K562 (cell line): ENCODE data around the gene WBP1. TPM values are rescaled to one million over a fixed set of nuclear protein-coding genes. Genes with fewer than 3 reads are reported as not detected.

Source experiments
- ATAC-seq: fragments of 200-7000 bp; cut with Tn5 transposase; 3 replicates; pipeline ENCODE4 v1.9.1; 2020; ENCODE audit warnings: moderate library complexity
- BruUV-seq: library from RNA; stranded (reverse); fragments of 400-500 nt; replicated peaks from 2 replicates; lab custom pipeline; 2021; lab: Mats Ljungman, UMichigan
- CTCF ChIA-PET: fragments of 300-600 bp; formaldehyde crosslinking; extraction: SDS; loops from one replicate; lab custom pipeline; 2021; ENCODE audit warnings: low intra/inter-chr PET ratio; lab: Yijun Ruan, JAX
- POLR2A ChIA-PET: fragments of 300-600, 350-650 bp; sonication (Branson Sonifier 250); formaldehyde crosslinking; extraction: SDS; loops from one replicate; lab custom pipeline; 2021; ENCODE audit warnings: antibody characterized with exemption, inconsistent platforms; lab: Yijun Ruan, JAX
- DNase-seq, 4 experiments: peaks; one replicate each; pipeline versions ENCODE4 v3.0.0 to v3.0.0-alpha.2; 2011 to 2018; ENCODE audit warnings: low spot score in 3 of 4, mixed read lengths in 3 of 4; ENCODE audit errors: extremely low read depth in 1 of 4
- FAIRE-seq: peaks from 2 replicates; lab custom pipeline; 2011; peaks lifted over from hg19 to GRCh38; lab: Jason Lieb, UNC
- H2AFZ ChIP-seq: 2 replicates; pipeline ENCODE4 v1.6.0; 2011; ENCODE audit warnings: low read depth, low read length, control low read depth, inconsistent platforms
- H3K27ac ChIP-seq: fragments of 200-600 bp; 3 replicates; pipeline ENCODE4 v1.8.0; 2011; ENCODE audit warnings: low read depth, mild to moderate bottlenecking, control low read depth, inconsistent platforms, low read length, moderate library complexity, mixed read lengths; ENCODE audit errors: extremely low read depth
- H3K27me3 ChIP-seq, 2 experiments: fragments of 300-600 bp in 1 of 2; 2 replicates in 1 of 2; 3 replicates in 1 of 2; pipeline versions ENCODE4 v1.6.0 to v1.8.0; 2011; ENCODE audit warnings: inconsistent platforms in 2 of 2, low read length in 2 of 2, mild to moderate bottlenecking in 1 of 2, mixed read lengths in 1 of 2, moderate library complexity in 1 of 2; ENCODE audit not compliant: control insufficient read depth in 2 of 2, insufficient read depth in 2 of 2
- H3K36me3 ChIP-seq: fragments of 300-600 bp; 3 replicates; pipeline ENCODE4 v1.8.0; 2011; ENCODE audit warnings: mild to moderate bottlenecking, low read length, inconsistent platforms; ENCODE audit not compliant: control insufficient read depth, insufficient read depth
- H3K4me1 ChIP-seq, 2 experiments: fragments of 200-600 bp in 1 of 2; replicated peaks in 1 of 2; 2 replicates in 1 of 2; 3 replicates in 1 of 2; pipeline versions ENCODE4 v1.5.1 to v1.8.0; 2011; ENCODE audit warnings: inconsistent platforms in 2 of 2, low read length in 2 of 2, mild to moderate bottlenecking in 1 of 2, mixed read lengths in 1 of 2, moderate library complexity in 1 of 2; ENCODE audit not compliant: control insufficient read depth in 2 of 2, insufficient read depth in 2 of 2
- H3K4me2 ChIP-seq: 2 replicates; pipeline ENCODE4 v1.6.1; 2011; ENCODE audit warnings: low read length, control low read depth, inconsistent platforms, mixed read lengths; ENCODE audit not compliant: insufficient read depth
- H3K4me3 ChIP-seq: fragments of 200-600 bp; sonication (generic), shearing (Covaris generic); 2 replicates; pipeline ENCODE4 v1.5.1; 2016; ENCODE audit warnings: control low read depth, inconsistent platforms
- H3K79me2 ChIP-seq: fragments of 200-600 bp; 3 replicates; pipeline ENCODE4 v1.8.0; 2011; ENCODE audit warnings: low read length, inconsistent platforms; ENCODE audit not compliant: control insufficient read depth, insufficient read depth
- H3K9ac ChIP-seq, 2 experiments: 2 replicates each; pipeline versions ENCODE4 v1.6.0 to v1.6.1; 2011; ENCODE audit warnings: low read depth in 2 of 2, low read length in 2 of 2, control low read depth in 1 of 2, inconsistent platforms in 1 of 2, mild to moderate bottlenecking in 1 of 2, mixed read lengths in 1 of 2; ENCODE audit not compliant: insufficient read depth in 1 of 2
- H3K9me1 ChIP-seq: one replicate; pipeline ENCODE4 v1.6.0; 2011; ENCODE audit warnings: inconsistent platforms, mild to moderate bottlenecking, low read length, moderate library complexity; ENCODE audit not compliant: control insufficient read depth, insufficient read depth
- H3K9me3 ChIP-seq: replicated peaks from 2 replicates; pipeline ENCODE4 v1.5.1; 2011; ENCODE audit warnings: low read depth, low read length, inconsistent platforms; ENCODE audit not compliant: control insufficient read depth, insufficient read depth
- H4K20me1 ChIP-seq: replicated peaks from 2 replicates; pipeline ENCODE4 v1.6.1; 2011; ENCODE audit warnings: low read length, inconsistent platforms, mixed read lengths; ENCODE audit not compliant: control insufficient read depth, insufficient read depth
- FOSL1 ChIP-seq: fragments of 200-800 bp; sonication (Bioruptor generic); conservative IDR thresholded peaks from 2 replicates; pipeline ENCODE4 v1.6.1; 2016; ENCODE audit warnings: missing genetic modification characterization, missing compliant biosample characterization
- FOXM1 ChIP-seq, 2 experiments: fragments of 450-650 bp in 1 of 2; sonication (generic) in 1 of 2; formaldehyde crosslinking in 1 of 2; IDR thresholded peaks; 2 replicates each; pipeline versions ENCODE4 v1.6.1 to v1.9.0; 2017 to 2022; ENCODE audit warnings: low read depth in 2 of 2, mild to moderate bottlenecking in 2 of 2, missing genetic modification reagents in 1 of 2, moderate library complexity in 1 of 2
- GTF2A2 ChIP-seq: IDR thresholded peaks from 2 replicates; pipeline ENCODE4 v1.6.1; 2016; ENCODE audit warnings: mild to moderate bottlenecking, missing genetic modification characterization, missing compliant biosample characterization
- GTF2F1 ChIP-seq: IDR thresholded peaks from 2 replicates; pipeline ENCODE4 v1.6.1; 2011; ENCODE audit warnings: low read depth, low read length, improper control_type of control experiment
- NCOR1 ChIP-seq: fragments of 450-650 bp; IDR thresholded peaks from 2 replicates; pipeline ENCODE4 v1.6.1; 2016; ENCODE audit warnings: mild to moderate bottlenecking, moderate library complexity
- RBM34 ChIP-seq: fragments of 200-400 bp; formaldehyde crosslinking; IDR thresholded peaks from 2 replicates; pipeline ENCODE4 v1.6.1; 2018; ENCODE audit warnings: low read length, borderline replicate concordance; ENCODE audit not compliant: insufficient read depth
- SMC3 ChIP-seq: conservative IDR thresholded peaks from 2 replicates; pipeline ENCODE4 v1.6.1; 2011; ENCODE audit warnings: low read depth, low read length, improper control_type of control experiment; ENCODE audit not compliant: insufficient read depth
- TCF3 ChIP-seq: sonication (generic); formaldehyde crosslinking; IDR thresholded peaks from 2 replicates; pipeline ENCODE4 v1.4.0; 2020; ENCODE audit warnings: mild to moderate bottlenecking, missing genetic modification reagents
- ZSCAN29 ChIP-seq: fragments of 450-650 bp; IDR thresholded peaks from 2 replicates; pipeline ENCODE4 v1.6.1; 2017
- WGBS: fragments of 100-300 bp; shearing (Covaris generic); methylation state at CpG from one replicate; pipeline ENCODE4 v1.1.6; 2016; ENCODE audit warnings: low coverage, mixed read lengths; ENCODE audit not compliant: insufficient coverage; ENCODE audit errors: missing lambda C conversion rate; 5-methylcytosine and 5-hydroxymethylcytosine counted together
- in situ Hi-C: fragments of 300-500 bp; cut with MboI; formaldehyde crosslinking; loops from 4 replicates; pipeline ENCODE4 v1.15.0; 2018; ENCODE audit warnings: inconsistent platforms, mixed read lengths
- intact Hi-C: fragments of 100-400 bp; cut with micrococcal nuclease; formaldehyde crosslinking; loops from 2 replicates; pipeline ENCODE4 v1.14.2; 2022
- polyA plus RNA-seq, 8 experiments: library from polyadenylated mRNA; depleted of rRNA in 4 of 8; stranded (reverse) in 5 of 8; unstranded in 3 of 8; fragments of >200 nt; fragmentation: Nextera tagmentation in 2 of 8; fragmentation: Illumina TruSeq in 1 of 8; extraction: Ambion mirVana in 2 of 8; extraction: Trizol in 1 of 8; gene quantifications; 2 replicates each; pipeline versions ENCODE4 v1.2.1 to v1.2.3, GENCODE V29; 2011 to 2014; ENCODE audit warnings: inconsistent platforms in 1 of 8, missing spikeins in 1 of 8
- total RNA-seq, 7 experiments: library from RNA; depleted of rRNA in 6 of 7; stranded (reverse); fragments of >200 nt in 6 of 7; fragmentation: Illumina TruSeq in 2 of 7; extraction: Trizol in 2 of 7; gene quantifications; 2 replicates each; pipeline versions ENCODE4 v1.2.1 to v1.2.3, GENCODE V29; 2011 to 2021; ENCODE audit warnings: low replicate concordance in 1 of 7
- TF ChIP-seq, protein P1 (sequence below), 2 experiments: fragments of 450-650 bp; formaldehyde crosslinking in 1 of 2; IDR thresholded peaks; 2 replicates each; pipeline versions ENCODE4 v1.4.0 to v1.6.1; 2014 to 2020; ENCODE audit warnings: mild to moderate bottlenecking in 2 of 2, borderline replicate concordance in 1 of 2, low read depth in 1 of 2
- TF ChIP-seq, protein P2 (sequence below), 2 experiments: fragments of 450-650 bp; conservative IDR thresholded peaks; 2 replicates each; pipeline ENCODE4 v1.6.1; 2017; ENCODE audit warnings: mild to moderate bottlenecking in 2 of 2, moderate library complexity in 2 of 2

Gene WBP1
- total and polyA plus RNA-seq, 9 of the 15 experiments (the other 6 are each of a cell fraction or from before 2014, with no cell fraction given): 1.9 to 27.7 (median 14.2) TPM

DNA sequence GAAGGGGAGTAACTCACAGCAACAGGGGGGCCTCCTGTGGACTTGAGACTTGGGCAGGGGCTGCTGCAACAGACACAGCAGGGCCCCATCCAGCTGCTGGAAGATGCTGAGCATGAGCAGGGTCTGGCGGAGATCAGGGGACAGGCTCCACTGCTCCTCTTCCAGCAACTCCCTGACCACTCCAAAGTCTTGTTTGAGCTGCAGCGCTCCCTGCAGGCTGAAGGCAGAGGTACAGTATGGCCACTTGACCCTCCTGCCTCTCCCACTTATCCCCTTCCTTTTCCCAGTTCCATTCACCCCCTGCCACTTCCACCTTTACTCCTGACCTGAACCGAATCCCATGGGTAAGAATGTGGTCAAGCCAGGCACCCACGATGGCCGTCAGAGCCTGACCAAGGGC, 16.7 kb downstream of the WBP1 start:
- no TSS peak for BruUV-seq
- Histone ChIP-seq H3K4me2 (no peak overlapping the region), H3K79me2 (peaks cover 13% of the 10 kb centered on the region; the same call in 2 of the 3 replicates), H3K27me3 (no peaks in the 10 kb centered on the region), H3K9me1 (peaks cover 4% of the 10 kb centered on the region), H4K20me1 (no peaks in the 10 kb centered on the region), H3K9me3 (no peaks in the 10 kb centered on the region), H3K36me3 (peaks cover 27% of the 10 kb centered on the region), H3K4me3 (no peak overlapping the region), H3K4me1 (peaks cover 11 to 16% of the 10 kb centered on the region in 2 experiments; a peak in 3 of 5 replicates), H3K27ac (no peak overlapping the region), H3K9ac (no peak overlapping the region), H2AFZ (no peak overlapping the region)
- ATAC-seq (peak; percentile 40), DNase-seq (peak in 2 of 4 experiments; percentile 29 to 43), FAIRE-seq (no peak)
- POLR2A ChIA-PET: interaction anchor here (0.6 to 1.1 kb wide), 5 partner anchors 26 to 139 kb away, joined by 3 to 4 read pairs (median 3); no protein-coding TSS in a partner anchor
- in situ Hi-C loops: no loop called here
- CTCF ChIA-PET: interaction anchor here (0.6 kb wide), 1 partner anchor 58 kb away, joined by 3 read pairs; no protein-coding TSS in a partner anchor
- intact Hi-C loops: loop anchor here (2.0 to 5.0 kb wide), 2 partner anchors 78 to 142 kb away; no protein-coding TSS in a partner anchor
- 77% methylated on average over 4 of the region's 5 CpGs for WGBS
- TF ChIP-seq GTF2F1: no peak
- 0 out of 2 replicates have a peak, but pooled peaks have one; percentile 9 for TF ChIP-seq SMC3
- no peak for TF ChIP-seq GTF2A2 (tag)
- TF ChIP-seq RBM34: no peak
- TF ChIP-seq NCOR1: no peak
- TF ChIP-seq, protein P1, sequence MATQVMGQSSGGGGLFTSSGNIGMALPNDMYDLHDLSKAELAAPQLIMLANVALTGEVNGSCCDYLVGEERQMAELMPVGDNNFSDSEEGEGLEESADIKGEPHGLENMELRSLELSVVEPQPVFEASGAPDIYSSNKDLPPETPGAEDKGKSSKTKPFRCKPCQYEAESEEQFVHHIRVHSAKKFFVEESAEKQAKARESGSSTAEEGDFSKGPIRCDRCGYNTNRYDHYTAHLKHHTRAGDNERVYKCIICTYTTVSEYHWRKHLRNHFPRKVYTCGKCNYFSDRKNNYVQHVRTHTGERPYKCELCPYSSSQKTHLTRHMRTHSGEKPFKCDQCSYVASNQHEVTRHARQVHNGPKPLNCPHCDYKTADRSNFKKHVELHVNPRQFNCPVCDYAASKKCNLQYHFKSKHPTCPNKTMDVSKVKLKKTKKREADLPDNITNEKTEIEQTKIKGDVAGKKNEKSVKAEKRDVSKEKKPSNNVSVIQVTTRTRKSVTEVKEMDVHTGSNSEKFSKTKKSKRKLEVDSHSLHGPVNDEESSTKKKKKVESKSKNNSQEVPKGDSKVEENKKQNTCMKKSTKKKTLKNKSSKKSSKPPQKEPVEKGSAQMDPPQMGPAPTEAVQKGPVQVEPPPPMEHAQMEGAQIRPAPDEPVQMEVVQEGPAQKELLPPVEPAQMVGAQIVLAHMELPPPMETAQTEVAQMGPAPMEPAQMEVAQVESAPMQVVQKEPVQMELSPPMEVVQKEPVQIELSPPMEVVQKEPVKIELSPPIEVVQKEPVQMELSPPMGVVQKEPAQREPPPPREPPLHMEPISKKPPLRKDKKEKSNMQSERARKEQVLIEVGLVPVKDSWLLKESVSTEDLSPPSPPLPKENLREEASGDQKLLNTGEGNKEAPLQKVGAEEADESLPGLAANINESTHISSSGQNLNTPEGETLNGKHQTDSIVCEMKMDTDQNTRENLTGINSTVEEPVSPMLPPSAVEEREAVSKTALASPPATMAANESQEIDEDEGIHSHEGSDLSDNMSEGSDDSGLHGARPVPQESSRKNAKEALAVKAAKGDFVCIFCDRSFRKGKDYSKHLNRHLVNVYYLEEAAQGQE (IDR thresholded peaks at IDR 0.05; ENCODE audit: borderline replicate concordance): 0 out of 2 replicates have a peak, but pooled peaks have one; percentile 12
- TF ChIP-seq, protein P1 (CRISPR knock-in tag; IDR thresholded peaks at IDR 0.05; ENCODE audit: low read depth): no peak
- no peak for TF ChIP-seq FOSL1 (tag)
- no peak for TF ChIP-seq TCF3 (CRISPR knock-in tag)
- no peak for TF ChIP-seq ZSCAN29
- TF ChIP-seq, protein P2, sequence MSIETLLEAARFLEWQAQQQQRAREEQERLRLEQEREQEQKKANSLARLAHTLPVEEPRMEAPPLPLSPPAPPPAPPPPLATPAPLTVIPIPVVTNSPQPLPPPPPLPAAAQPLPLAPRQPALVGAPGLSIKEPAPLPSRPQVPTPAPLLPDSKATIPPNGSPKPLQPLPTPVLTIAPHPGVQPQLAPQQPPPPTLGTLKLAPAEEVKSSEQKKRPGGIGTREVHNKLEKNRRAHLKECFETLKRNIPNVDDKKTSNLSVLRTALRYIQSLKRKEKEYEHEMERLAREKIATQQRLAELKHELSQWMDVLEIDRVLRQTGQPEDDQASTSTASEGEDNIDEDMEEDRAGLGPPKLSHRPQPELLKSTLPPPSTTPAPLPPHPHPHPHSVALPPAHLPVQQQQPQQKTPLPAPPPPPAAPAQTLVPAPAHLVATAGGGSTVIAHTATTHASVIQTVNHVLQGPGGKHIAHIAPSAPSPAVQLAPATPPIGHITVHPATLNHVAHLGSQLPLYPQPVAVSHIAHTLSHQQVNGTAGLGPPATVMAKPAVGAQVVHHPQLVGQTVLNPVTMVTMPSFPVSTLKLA (conservative IDR thresholded peaks at IDR 0.05): no peak
- no peak for TF ChIP-seq FOXM1 (IDR thresholded peaks at IDR 0.05; ENCODE audit: low read depth)
- TF ChIP-seq FOXM1 (CRISPR knock-in tag; IDR thresholded peaks at IDR 0.05; ENCODE audit: low read depth): no peak
